ENCODE measurements around the gene AXL. TPM values are rescaled to one million over a fixed set of nuclear protein-coding genes. Genes with fewer than 3 reads are reported as not detected.

AXL gene
- total and polyA plus RNA-seq, 2 of the 8 experiments (the other 6 are each of a cell fraction or from before 2014, with no cell fraction given), result 35.3 to 51.0 TPM

GRCh38 chr19:41300555-41300954 is 81.5 kb downstream of the AXL start (continued):
- TF ChIP-seq EGR1 (IDR thresholded peaks at IDR 0.05; ENCODE audit: borderline replicate concordance, low read depth, low read length) (no peak), SUZ12 (IDR thresholded peaks at IDR 0.05; ENCODE audit: low read length) (no peak), POLR2A (IDR thresholded peaks at IDR 0.05; ENCODE audit: control extremely low read depth in 1 of 2, low read depth in 2 of 2, low read length in 2 of 2) (no peak), EP300 (IDR thresholded peaks at IDR 0.05; ENCODE audit: borderline replicate concordance in 1 of 2, low read depth in 2 of 2, low read length in 2 of 2) (no peak), CBX5 (IDR thresholded peaks at IDR 0.05; ENCODE audit: low read depth, low read length) (no peak), E2F6 (IDR thresholded peaks at IDR 0.05) (no peak), CTBP2 (IDR thresholded peaks at IDR 0.05; ENCODE audit: borderline replicate concordance, insufficient read depth, insufficient read length, low read length) (no peak)

Data from H1 (cell line).